T-helper 1 cell (primary cell): ENCODE results near the gene SORT1.
"Not testable (repeated sequence)": the region's sequence is repeated elsewhere in the genome, so short reads cannot be mapped to it uniquely, and the experiment has no call there.

Experiments
- DNase-seq, 5 donors: peaks; one replicate each; pipeline ENCODE4 v3.0.0-alpha.2; 2012 to 2020

Gene SORT1

DNA sequence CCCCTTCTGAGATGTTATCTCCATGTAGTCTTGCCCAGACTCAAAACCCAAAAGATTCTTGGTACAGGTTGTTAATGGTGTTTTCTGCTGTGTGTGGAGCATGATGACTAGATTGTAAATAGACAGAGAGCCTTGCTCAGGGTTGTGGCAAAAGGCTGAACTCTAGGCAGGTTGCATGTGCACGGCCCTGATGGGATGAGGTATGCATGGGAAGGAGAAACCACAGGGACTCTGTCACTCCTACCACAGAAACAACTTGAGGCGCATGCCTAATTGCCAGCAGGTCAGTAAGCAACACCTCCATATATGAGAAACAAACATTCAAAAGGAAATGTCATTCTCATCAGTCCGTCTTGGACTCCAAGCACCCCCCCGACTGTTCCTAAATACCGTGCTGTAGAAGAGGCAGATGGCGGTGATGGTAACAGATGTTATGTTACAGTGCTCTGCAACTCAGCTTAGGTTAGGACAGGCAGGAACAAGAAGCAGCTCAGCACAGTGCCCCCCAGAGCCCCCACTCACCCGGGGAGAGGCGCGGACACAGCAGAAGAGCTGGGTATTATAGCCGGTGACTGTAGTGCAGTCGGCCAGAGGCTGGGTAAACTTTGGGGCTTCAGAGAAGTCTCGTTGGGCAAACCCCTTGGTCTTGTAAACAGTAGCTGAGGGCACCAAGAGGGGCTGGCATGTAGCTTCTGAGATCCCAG is 101.9 kb downstream of the SORT1 start:
- DNase-seq = no peak

DNA sequence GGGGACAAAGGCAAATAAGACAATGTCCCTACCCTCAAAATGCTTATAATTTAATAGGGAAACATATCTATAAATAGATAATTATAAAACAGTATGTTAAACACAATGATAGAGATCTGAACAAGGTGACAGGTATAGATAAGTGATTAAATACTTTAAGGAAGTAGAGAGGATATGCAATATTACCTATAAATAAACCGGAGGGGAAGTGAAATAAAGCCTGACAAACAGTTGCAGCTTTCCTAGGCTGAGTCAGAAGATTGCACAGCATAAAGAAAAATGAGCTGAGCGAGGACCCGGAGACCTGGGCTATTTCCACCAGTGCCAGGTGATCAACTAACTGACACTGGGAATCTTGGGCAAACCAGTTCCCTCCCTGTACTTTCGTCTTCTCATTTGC is 103.2 kb downstream of the SORT1 start:
- DNase-seq = no peak

DNA sequence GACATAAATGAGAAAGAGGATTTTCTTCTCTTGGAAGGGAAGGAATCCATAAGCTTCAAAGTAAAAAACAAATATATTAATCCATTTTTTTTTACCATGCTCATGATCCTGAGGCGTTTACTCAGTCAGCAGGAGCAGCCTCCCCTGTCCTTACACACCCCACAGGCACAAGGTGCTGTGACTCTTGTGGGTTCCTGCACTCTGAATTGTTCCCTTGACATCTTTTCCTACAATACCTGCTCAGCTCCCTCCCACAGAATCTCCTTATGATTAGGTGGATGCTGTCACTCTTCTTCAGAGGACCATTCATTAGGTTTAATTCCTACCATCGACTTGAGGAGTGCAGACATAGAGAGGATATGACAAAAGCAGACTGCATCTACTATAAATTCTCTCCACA is 104.7 kb downstream of the SORT1 start:
- DNase-seq = no peak

- no peak for DNase-seq
Measured at GRCh38 chr1:109292364-109292763, 105.4 kb downstream of the SORT1 start.

DNA sequence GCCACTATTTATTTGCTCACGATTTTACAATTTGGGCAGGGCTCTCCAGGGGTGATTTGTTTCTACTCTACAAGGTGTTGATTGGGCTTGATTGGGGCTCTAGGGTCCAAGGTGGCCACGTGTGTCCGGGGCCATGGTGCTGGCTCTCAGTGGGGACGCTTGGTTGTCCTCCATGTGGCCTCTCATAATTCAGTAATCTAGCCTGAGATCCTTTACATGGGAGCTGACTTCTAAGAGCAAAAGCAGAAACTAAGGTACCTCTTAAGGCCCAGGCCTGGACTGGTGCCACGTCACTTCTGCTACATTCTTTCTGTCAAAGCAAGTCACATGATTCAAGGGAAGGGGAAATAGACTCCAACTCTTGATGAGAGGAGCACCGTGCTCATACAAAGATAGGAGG is 106.7 kb downstream of the SORT1 start:
- DNase-seq = no peak

GRCh38 chr1:109290137-109290536 is 107.6 kb downstream of the SORT1 start:
- DNase-seq = no peak

- DNase-seq = not testable (repeated sequence)
Measured at GRCh38 chr1:109286762-109287161, 111.0 kb downstream of the SORT1 start.

GRCh38 chr1:109283748-109284600 is 113.7 kb downstream of the SORT1 start:
- DNase-seq = no peak

DNA sequence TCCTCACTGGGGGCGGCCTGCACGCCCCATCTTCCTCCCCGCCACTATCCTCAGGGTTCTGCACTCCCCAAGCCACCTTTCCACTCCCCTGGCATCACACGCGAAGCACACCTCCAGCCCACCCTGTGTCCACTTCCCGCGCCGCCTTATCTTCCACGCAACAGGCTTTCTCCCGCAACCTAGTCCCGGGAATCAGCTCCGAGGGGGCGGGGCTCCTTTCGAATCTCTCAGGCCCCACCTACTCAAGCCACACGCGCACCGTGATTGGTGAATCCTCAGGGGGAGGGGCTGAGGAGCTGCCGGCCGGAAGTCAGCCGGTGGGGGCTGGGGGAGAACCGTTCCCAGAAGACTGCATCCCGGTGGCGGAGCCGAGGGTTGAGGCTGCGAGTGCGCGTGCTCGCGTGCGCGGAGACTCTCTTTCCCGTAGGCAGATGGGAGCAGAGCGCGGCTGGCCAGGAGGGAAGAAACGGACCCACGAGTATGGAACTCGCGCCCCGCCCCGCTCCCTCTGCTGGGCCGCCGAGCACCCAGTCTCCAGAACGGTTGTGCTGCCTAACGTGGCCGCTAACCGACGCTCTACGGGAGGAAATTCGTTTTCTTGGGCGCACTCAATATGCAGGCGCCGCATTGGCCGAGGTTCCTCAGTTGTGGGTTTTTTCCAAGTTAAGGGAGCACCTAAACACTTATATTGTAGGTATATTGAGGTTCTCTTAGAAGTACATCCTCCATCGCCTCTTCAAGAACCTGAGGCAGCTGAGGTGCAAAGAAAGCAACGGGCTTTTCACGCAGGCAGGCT is 114.6 kb downstream of the SORT1 start, which contains the start of gene PSRC1:
PSRC1 (minus strand) TSS at position 194 of the 796 bp plus-strand sequence.
- DNase-seq = peak; percentile 80 to 90 (median 87)

DNA sequence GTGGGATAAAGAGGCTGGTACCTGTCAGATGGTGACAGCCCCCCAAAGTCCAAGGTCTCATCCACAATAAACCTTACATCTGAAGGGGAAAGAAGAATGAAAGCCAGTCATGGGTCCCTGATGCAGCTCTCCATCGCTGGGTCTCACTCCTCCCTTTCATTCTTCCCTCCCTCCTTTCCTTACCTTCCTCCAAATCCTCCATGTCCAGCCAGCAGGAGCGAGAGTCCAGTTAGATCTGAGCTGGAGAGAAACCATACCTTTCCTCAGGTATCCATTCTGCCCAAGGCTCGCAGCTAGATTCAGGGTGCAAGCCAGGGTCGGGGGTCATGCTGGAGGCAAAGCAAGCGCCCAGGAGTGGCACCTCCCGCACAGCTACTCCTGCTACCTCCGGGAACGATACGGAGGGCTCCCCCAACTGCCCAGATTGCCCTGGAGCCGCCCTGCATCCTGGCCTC is 115.2 kb downstream of the SORT1 start:
- no peak for DNase-seq

- DNase-seq = no peak
Measured at GRCh38 chr1:109281680-109282496, 115.8 kb downstream of the SORT1 start.

DNA sequence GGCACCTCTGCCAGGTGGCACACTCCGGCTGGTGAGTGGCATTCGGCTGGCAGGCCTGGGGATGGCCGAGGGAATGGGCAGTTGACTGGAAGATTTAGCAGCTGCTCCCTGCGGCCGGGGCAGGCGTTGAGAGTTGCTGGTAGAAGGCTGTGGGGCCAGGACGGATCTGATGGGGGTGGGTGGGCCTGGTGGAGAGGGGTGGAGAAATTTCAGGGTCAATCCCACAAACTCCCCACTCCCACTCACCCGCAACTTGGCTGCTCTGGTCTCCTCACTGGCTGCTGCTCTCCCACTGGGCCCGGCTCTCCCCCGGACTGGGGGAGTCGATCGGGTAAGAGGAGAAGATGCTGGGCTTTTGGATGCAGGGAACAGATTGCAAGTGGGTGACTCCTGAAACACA is 116.9 kb downstream of the SORT1 start:
- no peak for DNase-seq

- DNase-seq = no peak
Measured at GRCh38 chr1:109279615-109280278, 118.0 kb downstream of the SORT1 start.

DNA sequence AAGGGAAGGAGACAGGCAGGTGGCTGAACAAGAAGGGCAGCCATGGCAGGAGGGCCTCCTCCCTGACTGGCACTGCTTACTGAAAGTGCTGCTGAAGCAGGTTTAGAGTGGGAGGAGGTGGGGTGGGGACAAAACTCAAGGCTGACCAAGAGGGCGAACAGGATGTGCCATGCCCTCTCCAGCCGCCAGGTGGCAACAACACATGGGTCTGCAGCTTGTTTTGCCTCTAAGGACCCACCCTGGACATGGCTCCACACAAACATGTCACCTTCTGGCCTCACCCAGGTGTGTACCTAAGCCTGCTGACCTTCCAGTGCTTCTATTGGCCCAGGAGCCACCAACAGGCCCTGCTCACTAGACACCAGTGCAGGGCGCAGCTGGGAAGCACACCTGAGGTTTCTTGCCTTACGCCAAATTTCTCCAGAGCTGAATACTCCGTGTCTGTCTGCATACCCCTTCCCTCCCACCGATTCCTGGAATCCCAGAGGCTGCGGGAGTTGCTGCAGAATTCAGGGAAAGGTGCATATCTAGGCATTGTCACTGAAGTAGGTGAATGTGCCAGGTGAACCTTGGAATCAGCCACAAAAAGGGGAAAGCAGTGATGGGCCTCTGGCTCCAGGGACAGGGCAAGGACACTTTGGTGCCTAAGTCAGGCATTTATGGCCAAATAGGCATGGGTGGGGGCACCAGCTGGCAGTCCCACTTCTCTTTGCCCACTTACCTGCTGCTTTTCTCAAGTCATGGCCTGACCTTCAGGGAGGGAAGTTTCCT is 120.1 kb downstream of the SORT1 start:
- DNase-seq = peak in 4 of 5 donors; percentile 38 to 62 (median 42)

DNA sequence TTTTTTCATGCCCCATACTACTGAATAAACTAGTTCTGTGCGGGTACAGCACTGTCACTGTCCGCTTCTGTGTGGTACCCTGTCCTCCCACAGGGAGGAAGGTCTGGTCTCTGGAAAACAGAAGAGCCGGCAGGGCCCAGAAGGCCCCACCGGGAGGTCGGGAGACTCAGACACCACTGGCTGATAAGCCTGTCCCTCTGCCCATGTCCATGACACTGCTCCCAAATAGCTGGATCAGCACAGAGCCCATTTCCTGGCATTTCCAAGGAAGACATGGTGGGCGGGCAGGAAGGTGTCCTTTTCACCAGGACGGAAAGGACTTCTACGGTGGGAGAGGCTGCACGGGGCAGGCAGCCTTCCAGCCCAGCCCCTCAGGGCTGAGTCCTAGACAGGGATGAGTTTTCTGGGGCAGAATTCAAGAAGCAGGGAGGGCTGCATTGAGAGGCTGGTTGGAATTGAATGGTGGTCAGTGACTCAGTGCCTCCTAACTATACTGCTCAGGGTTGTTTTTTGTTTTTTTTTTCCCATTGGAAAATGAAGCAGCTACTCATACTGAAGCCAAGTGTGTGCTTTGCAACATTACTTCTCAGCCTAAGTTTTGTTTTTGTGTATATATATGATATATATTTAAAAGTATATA is 121.9 kb downstream of the SORT1 start:
- DNase-seq = no peak

DNA sequence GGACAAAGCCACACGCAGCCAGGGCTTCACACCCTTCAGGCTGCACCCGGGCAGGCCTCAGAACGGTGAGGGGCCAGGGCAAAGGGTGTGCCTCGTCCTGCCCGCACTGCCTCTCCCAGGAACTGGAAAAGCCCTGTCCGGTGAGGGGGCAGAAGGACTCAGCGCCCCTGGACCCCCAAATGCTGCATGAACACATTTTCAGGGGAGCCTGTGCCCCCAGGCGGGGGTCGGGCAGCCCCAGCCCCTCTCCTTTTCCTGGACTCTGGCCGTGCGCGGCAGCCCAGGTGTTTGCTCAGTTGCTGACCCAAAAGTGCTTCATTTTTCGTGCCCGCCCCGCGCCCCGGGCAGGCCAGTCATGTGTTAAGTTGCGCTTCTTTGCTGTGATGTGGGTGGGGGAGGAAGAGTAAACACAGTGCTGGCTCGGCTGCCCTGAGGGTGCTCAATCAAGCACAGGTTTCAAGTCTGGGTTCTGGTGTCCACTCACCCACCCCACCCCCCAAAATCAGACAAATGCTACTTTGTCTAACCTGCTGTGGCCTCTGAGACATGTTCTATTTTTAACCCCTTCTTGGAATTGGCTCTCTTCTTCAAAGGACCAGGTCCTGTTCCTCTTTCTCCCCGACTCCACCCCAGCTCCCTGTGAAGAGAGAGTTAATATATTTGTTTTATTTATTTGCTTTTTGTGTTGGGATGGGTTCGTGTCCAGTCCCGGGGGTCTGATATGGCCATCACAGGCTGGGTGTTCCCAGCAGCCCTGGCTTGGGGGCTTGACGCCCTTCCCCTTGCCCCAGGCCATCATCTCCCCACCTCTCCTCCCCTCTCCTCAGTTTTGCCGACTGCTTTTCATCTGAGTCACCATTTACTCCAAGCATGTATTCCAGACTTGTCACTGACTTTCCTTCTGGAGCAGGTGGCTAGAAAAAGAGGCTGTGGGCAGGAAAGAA is 122.9 kb downstream of the SORT1 start:
- DNase-seq = no peak

DNA sequence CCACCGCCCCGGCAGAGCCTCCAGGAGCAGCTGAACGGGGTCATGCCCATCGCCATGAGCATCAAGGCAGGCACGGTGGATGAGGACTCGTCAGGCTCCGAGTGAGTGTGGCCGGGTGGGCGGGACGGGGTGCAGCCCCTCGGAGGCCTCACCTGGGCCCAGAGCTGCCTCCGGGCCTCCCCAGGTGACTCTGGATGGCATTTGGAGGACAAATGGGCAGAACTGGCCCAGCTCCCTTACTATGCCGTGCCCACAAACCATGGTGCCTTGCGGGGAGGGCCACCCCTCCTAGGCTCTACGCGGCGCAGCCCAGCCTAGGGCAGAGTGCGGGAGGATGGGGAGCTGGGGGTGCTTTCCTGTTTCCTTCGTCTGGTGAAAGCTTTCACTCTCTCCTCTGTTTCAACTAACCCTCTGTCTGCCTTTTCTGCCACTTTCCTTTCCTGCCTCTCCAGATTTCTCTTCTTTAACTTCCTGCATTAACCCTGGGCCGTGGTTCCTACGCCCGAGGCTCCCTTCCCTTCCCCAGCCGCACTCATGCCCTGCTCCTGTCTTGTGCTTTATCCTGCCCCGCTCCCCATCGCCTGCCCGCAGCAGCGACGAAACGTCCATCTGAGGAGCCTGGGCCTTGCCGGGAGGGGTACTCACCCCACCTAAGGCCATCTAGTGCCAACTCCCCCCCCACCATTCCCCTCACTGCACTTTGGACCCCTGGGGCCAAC is 124.0 kb downstream of the SORT1 start:
- no peak for DNase-seq

DNA sequence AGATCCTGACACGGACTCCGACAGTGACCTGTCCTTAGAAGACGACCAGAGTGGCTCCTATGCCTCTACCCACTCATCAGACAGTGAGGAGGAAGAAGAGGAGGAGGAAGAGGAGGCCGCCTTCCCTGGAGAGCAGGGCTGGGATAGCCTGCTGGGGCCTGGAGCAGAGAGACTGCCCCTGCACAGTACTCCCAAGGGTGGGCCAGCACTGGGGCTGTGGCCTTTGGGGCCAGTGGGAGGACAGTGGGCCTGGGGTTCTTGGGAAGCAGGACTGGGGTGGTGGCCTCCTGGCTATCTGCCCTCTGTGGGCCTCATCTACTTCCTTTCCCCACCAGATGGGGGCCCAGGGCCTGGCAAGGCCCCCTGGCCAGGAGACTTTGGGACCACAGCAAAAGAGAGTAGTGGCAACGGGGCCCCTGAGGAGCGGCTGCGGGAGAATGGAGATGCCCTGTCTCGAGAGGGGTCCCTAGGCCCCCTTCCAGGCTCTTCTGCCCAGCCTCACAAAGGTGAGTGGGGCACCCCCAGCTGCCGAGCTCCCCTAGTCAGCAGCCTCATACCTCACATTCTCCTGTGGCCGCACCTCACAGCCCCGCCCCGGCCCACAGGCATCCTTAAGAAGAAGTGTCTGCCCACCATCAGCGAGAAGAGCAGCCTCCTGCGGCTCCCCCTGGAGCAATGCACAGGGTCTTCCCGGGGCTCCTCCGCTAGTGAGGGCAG is 124.7 kb downstream of the SORT1 start:
- DNase-seq = no peak
